Stimulated activated CD4-positive, alpha-beta T cell treated with anti-CD3 and anti-CD28 coated beads, Interleukin-12 subunit alpha, Interleukin-12 subunit beta, amount 100 ng/mL, for 48 hours (primary cell): ENCODE measurements around the gene ZNF558.

Source experiments
- DNase-seq, 3 donors: peaks; one replicate each; pipeline ENCODE4 v3.0.0-alpha.2; 2020; ENCODE audit warnings: low read depth in 2 of 3, low spot score in 1 of 3

The ZNF558 gene

DNA sequence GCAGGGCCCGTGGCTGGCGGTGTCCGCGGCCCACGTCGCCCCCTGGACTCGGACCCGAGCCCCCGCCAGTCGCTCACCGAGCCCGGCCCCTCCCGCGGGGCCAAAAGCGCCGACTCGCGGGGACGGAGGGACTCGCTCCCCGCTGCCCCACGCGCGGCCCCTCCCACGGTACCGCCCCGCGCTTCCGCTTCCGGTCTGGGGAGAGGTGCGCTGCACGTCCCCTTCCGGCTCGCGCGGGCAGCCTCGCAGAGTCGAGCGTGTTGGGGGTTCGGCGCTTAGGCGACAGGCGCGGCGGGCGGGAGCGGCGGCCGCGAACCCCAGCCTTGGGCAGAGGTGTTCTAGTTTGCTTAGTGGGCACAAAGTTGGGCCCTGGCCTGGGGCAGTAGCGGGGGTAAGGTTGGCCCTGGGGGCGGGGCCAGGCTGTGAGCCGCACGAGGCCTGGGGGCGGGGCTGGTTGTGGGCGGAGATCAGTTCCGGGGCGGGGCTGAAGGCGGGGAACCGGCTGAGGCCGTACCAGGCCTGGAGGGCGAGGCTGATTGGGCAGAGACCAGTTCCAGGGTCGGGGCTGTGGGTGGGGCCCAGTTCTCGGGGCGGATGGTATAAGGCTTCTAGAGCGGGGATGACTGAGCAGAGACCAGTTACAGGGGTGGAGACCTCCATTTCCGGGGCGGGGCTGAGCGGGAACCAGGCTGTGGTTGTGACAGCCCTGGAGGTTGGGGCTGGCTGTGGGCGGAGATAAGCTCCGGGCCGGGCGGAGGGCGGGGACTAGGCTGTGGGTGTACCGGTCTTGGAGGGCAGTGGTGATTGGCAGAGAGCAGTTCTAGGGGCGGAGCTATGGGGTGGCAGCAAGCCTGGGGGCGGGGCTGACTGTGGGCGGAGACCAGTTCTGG lies at the start of gene ZNF558, which contains the start of gene MBD3L1:
ZNF558 (minus strand) TSS at position 173 of the 890 bp plus-strand sequence. CDS start 9,645 bp downstream, outside the sequence.
MBD3L1 (plus strand) TSS at position 246 of the 890 bp plus-strand sequence. CDS start 10,302 bp downstream, outside the sequence.
- peak; percentile 98 to 99 (median 98) for DNase-seq

DNA sequence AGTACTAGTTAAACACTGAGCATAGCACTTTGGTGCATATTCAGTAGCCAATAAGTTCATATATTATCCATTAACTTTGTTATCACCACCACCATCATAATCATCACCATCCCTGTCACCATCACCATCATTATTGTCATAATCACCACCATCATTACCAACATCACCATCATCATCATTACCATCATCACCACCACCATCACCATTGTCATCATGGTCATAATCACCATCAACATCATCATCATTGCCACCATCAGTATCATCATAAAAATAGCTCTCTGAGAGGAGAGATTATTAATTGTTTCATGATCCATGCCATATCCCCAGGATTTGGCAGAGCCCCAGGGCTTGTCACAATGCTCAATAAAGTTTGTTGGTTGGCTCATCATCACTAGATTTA lies 49.4 kb upstream of the ZNF558 start:
- no peak for DNase-seq

- no peak for DNase-seq
These were observed 48.9 kb upstream of the ZNF558 start for GRCh38 chr19:8880868-8881488.

- no peak for DNase-seq
These were observed 46.0 kb upstream of the ZNF558 start for GRCh38 chr19:8877854-8878705.

- no peak for DNase-seq
These were observed 34.2 kb upstream of the ZNF558 start for GRCh38 chr19:8866344-8866743.

DNA sequence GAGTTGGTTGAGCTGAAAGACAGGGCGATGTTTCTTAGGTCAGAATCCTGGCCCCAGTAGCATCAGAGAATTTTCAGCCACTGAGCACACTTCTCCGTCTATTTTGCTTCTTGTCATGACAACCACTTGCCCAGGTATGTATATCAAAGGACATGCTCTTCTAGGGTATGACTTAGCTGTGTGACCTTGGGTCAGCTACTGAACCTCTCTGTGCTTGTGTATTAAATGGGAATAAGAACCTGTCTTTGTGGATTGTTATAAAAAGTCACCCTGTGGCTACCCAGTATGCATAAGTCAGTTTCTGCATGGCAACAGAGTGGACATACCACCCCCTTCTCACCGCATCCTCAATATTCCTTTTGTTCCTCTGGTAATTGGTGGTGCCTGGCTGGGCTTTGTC lies 26.2 kb upstream of the ZNF558 start:
- no peak for DNase-seq

DNA sequence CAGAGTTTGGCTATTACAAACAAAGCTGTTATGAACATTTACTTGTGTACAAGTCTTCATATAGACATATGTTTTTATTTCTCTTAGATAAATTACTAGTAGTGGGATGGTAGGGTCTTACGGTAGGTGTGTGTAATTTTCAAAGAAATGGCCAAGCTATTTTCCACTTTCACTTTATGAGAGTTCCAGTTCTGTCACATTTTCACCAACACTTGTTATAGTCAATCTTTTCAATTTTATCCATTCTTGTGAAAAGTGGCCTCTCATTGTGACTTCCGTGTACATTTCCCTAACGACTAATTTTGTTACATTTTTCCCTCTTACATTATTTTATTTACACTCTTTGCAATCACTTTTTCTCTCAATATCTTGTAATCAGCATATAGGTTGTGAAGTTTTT lies 18.4 kb upstream of the ZNF558 start:
- DNase-seq: no peak

DNA sequence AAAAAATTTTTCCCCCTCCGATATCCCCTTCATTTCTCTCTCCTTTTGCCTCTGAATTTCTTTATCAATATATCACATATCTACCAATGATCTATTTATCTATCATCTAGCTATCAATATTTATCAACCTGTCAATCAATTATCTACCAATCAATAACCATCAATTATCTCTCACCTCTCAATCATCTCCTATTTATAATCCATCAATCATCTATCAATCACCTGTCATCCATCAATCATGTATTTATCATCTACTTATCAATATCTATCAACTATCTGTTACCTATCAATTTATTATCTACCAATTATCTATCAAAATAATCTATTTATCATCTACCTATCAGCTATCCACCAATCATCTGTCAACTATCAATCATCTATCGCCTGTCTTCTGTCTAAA lies 17.1 kb upstream of the ZNF558 start:
- no peak for DNase-seq

DNA sequence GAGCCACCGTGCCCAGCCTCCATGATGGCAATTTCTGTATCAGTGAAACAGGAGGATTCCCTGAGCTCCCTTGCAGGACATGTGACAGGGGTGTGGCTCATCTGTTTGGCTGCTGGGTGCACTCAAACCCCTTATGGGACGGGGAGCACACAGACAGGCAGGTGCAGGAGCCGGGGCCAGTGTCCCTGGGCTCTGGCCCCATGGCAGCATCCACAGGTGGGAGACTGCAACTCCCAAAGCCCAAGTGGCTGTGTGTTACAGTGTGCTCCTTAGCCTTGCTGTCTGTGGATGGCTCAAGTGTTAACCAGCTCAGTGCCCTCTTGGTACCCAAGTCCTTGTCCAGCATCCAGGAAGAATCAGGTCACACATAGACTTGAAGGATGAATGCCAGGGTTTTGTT lies 14.7 kb upstream of the ZNF558 start:
- DNase-seq: no peak

DNA sequence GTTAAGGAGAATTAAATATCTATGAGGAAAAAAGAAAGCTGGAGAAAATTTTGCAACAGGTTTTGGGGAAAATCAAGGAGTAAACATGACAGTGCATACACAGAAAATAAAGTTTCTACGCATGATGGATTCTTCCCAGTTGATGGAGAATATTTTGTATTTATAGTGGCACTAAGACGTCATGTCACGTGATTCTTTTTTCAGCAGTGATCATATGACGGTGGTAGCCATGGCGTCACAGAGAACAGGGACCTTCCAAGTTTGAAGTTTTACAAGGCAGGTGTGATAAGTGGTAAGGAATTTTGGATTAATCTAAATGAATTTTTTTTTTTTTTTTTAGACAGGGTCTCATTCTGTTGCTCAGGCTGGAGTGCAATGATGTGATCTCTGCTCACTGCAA lies 8.6 kb upstream of the ZNF558 start:
- DNase-seq: no peak

GRCh38 chr19:8835877-8836276 lies 3.8 kb upstream of the ZNF558 start:
- no peak for DNase-seq

DNA sequence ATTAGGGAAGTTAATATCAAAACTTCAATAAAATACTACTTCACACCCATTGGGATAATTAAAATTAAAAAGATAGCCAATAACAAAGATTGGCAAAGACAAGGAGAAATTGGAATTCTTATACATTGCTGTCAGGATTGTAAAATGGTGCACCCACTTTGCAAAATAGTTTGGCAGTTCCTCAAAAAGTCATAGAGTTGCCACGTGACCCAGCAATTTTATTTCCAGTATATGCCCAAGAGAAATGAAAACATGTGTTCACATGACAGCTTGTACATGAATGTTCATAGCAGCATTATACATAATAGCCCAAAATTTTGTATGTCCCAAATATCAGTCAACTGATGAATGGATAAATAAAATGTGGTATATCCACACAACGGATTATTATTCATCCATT lies 3.3 kb upstream of the ZNF558 start:
- no peak for DNase-seq

DNA sequence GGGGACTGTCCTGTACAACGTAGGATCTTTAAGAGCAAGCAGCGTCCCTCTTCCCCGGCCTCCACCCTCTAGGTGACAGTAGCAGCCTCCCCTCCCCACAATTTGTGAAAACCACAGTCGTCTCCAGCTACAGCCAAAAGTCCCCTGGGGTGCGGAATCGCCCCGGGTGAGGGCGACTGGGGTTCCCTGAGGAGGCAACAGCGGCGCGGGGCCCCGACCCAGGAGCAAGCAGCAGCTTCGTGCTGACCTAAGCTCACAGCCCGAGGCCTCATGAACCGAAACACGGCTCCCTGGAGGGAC lies 322 bp downstream of the ZNF558 start:
- DNase-seq: no peak

DNA sequence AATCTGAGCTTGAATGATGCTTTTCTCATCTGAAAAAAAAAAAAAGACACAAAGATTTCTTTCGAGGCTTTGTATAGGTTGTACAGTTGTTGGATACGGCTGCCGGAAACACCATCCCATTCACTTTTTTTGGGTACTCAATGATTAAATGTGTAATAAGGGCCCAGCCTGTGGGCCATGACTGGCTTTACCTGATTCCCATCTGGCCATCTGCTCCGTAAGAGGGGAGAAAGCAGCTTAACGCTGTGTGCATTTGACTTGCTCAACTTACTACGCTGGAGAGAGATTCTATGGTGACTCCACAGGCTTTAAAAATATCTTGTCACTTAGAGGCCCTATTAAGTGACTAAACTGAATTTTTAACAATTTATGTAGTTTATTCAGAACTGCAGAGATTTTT lies 731 bp downstream of the ZNF558 start:
- no peak for DNase-seq

DNA sequence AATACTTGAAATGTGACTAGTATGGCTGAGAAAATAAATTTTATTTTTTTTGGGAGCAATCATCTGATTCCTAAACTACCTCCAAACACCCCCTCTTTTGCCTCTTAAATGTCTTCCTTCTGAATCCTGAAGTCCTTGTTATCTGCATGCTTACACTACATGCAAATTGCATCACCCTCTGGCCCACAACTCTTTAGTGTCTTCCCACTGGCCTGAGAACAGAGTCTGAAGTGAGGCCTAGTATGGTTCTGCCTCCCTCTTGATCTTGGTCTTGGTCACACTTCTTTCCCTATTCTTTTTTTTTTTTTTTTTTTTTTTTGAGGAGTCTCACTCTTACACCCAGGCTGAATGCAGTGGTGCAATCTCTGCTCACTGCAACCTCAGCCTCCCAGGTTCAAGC lies 4.8 kb downstream of the ZNF558 start:
- no peak for DNase-seq

- no peak for DNase-seq
These were observed 5.7 kb downstream of the ZNF558 start for GRCh38 chr19:8826371-8826770.

- DNase-seq: no peak
These were observed 10.3 kb downstream of the ZNF558 start for GRCh38 chr19:8821748-8822241.

- DNase-seq: no peak
These were observed 11.9 kb downstream of the ZNF558 start for GRCh38 chr19:8820234-8820633.

DNA sequence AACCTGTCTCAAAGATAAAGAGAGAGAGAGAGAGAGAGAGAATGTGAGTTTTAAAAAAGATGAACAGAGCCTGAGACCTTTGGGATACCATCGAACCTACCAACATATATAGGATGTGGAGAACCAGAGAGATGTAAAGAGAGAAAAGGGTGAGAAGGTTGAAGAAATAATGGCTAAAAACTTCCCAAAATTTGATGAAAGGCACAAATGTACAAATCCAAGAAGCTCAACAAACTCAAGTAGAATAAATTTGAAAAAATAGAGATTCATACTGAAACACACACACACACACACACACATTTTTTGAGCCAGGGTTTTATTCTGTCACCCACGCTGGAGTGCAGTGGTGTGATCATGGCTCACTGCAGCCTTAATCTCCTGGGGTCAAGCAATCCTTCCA lies 16.3 kb downstream of the ZNF558 start:
- DNase-seq: no peak

- no peak for DNase-seq
These were observed 17.9 kb downstream of the ZNF558 start for GRCh38 chr19:8814176-8814575.

DNA sequence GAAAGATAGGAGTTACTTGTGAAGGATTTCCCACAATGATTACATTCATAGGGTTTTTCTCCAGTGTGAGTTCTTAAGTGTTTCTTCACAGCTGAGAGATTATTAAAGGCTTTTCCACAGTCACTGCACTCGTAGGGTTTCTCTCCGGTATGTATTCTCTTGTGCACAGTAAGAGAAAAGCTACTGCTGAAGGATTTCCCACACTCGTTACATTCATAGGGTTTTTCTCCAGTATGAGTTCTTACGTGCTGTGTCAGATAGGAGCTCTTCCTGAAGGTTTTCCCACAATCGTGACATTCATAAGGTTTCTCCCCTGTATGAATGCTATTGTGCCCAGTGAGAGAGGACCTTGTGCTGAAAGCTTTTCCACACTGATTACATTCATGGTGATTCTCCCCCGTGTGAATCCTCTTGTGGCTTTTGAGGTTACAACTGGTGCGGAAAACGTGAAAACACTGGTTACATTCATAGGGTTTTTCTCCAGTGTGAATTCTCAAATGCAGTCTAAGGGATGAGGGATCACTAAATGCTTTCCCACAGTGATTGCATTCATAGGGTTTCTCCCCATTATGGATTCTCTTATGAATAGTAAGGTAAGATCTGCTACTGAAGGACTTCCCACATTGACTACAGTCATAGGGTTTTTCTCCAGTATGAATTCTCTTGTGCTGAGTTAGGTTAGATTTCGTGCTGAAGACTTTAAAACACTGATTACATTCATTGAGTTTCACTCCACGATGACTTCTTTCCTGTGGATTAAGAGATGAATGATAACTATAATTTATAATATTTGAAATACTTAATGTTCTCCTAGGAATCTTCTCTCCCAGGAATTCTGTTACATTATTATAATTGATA lies 20.6 kb downstream of the ZNF558 start:
- DNase-seq: no peak
